Measurements from ENCODE around the gene MPL. TPM values are rescaled to one million over a fixed set of nuclear protein-coding genes. Genes with fewer than 3 reads are reported as not detected.

MPL gene
- total and polyA plus RNA-seq, 2 of the 8 experiments (the other 6 are each of a cell fraction or from before 2014, with no cell fraction given) = 0.08 TPM; not detected in 1

- TF ChIP-seq SIN3A (conservative IDR thresholded peaks at IDR 0.05 in 1 of 2, IDR thresholded peaks at IDR 0.05 in 1 of 2; ENCODE audit: low read depth in 1 of 2, low read length in 2 of 2) (no peak), SIRT6 (IDR thresholded peaks at IDR 0.05; ENCODE audit: low read length) (no peak)
Observed at GRCh38 chr1:43372172-43372571, 34.6 kb downstream of the MPL start (continued).
